ENCODE data around the gene CAMK1G.

- TF ChIP-seq PATZ1 (CRISPR knock-in tag; IDR thresholded peaks at IDR 0.05; ENCODE audit: borderline replicate concordance) (no peak; the same call in 1 of the 2 replicates), ZFP30 (CRISPR knock-in tag; IDR thresholded peaks at IDR 0.05) (no peak), RARB (CRISPR knock-in tag; IDR thresholded peaks at IDR 0.05) (0 out of 2 replicates have a peak, but pooled peaks have one; percentile 37), CREB5 (CRISPR knock-in tag; IDR thresholded peaks at IDR 0.05; ENCODE audit: low read depth) (no peak), ISL1 (CRISPR knock-in tag; IDR thresholded peaks at IDR 0.05) (no peak), POU6F1 (CRISPR knock-in tag; IDR thresholded peaks at IDR 0.05; ENCODE audit: borderline replicate concordance, low read depth) (no peak; the same call in 1 of the 2 replicates)
Observed at GRCh38 chr1:209567698-209568175, 15.8 kb upstream of the CAMK1G start.

Data from SK-N-SH treated with all-trans-retinoic acid at 6 μM for 48 hours (cell line).